H1 (cell line): Measurements from ENCODE around the gene CTDSP1.
A peak's percentile ranks its signal among the peaks of the same experiment; 100 is the strongest.

Experiments
- CTCF ChIP-seq, 3 experiments: IDR thresholded peaks; 1 replicate in 2 of 3; 2 replicates in 1 of 3; pipeline versions ENCODE4 v1.5.1 to v1.6.1; 2011; ENCODE audit warnings: low read length in 3 of 3, mild to moderate bottlenecking in 3 of 3, inconsistent platforms in 2 of 3, low read depth in 1 of 3, moderate library complexity in 1 of 3; ENCODE audit not compliant: insufficient read depth in 1 of 3; ENCODE audit errors: control extremely low read depth in 1 of 3
- GABPA ChIP-seq: IDR thresholded peaks from 2 replicates; pipeline ENCODE4 v1.6.1; 2011; ENCODE audit warnings: mild to moderate bottlenecking, low read length, moderate library complexity, borderline replicate concordance; ENCODE audit not compliant: insufficient read depth
- NRF1 ChIP-seq: IDR thresholded peaks from 2 replicates; pipeline ENCODE4 v1.6.1; 2011; ENCODE audit warnings: mild to moderate bottlenecking, low read depth, low read length, improper control_type of control experiment
- POLR2AphosphoS5 ChIP-seq: IDR thresholded peaks from 2 replicates; pipeline ENCODE4 v1.6.1; 2011; ENCODE audit warnings: low read depth, low read length
- TF ChIP-seq, protein P1 (sequence below): IDR thresholded peaks from 2 replicates; pipeline ENCODE4 v1.6.1; 2012; ENCODE audit warnings: inconsistent platforms

GRCh38 chr2:218405746-218406208 lies 6.1 kb downstream of the CTDSP1 start:
- TF ChIP-seq, protein P1, sequence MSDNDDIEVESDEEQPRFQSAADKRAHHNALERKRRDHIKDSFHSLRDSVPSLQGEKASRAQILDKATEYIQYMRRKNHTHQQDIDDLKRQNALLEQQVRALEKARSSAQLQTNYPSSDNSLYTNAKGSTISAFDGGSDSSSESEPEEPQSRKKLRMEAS = 0 out of 2 replicates have a peak, but pooled peaks have one; percentile 20
- TF ChIP-seq NRF1 (no peak), CTCF (IDR thresholded peaks at IDR 0.05; ENCODE audit: control extremely low read depth in 1 of 3, insufficient read depth in 1 of 3, low read depth in 1 of 3, low read length in 3 of 3) (no peak), POLR2AphosphoS5 (no peak), GABPA (no peak)
